Mesenchymal stem cell (in vitro differentiated cells and primary cell): ENCODE results near the gene DLL1.

Source experiments
- DNase-seq: peaks from one replicate; pipeline ENCODE4 v3.0.0-alpha.2; 2013
- H2AFZ ChIP-seq: one replicate; pipeline ENCODE4 v1.6.1; 2013; ENCODE audit warnings: low read depth, mild to moderate bottlenecking, control low read depth, inconsistent platforms, low read length, moderate library complexity
- H2AK5ac ChIP-seq: 2 replicates; pipeline ENCODE4 v1.6.1; 2013; ENCODE audit warnings: low read length, moderate library complexity, mild to moderate bottlenecking, inconsistent platforms; ENCODE audit not compliant: severe bottlenecking
- H2BK120ac ChIP-seq: one replicate; pipeline ENCODE4 v1.6.1; 2013; ENCODE audit warnings: low read depth, mild to moderate bottlenecking, inconsistent platforms, low read length, moderate library complexity
- H2BK12ac ChIP-seq, 2 experiments: one replicate each; pipeline ENCODE4 v1.6.1; 2013; ENCODE audit warnings: inconsistent platforms in 2 of 2, low read length in 2 of 2, mild to moderate bottlenecking in 2 of 2, moderate library complexity in 2 of 2, control low read depth in 1 of 2
- H2BK15ac ChIP-seq: one replicate; pipeline ENCODE4 v1.6.1; 2013; ENCODE audit warnings: mild to moderate bottlenecking, low read depth, inconsistent platforms; ENCODE audit not compliant: poor library complexity, severe bottlenecking
- H2BK5ac ChIP-seq: 2 replicates; pipeline ENCODE4 v1.6.1; 2013; ENCODE audit warnings: low read depth, mild to moderate bottlenecking, low read length, control low read depth, inconsistent platforms; ENCODE audit not compliant: poor library complexity, severe bottlenecking
- H3K14ac ChIP-seq, 2 experiments: one replicate each; pipeline ENCODE4 v1.6.1; 2013; ENCODE audit warnings: inconsistent platforms in 2 of 2, low read length in 2 of 2, control low read depth in 1 of 2, mild to moderate bottlenecking in 1 of 2, moderate library complexity in 1 of 2
- H3K18ac ChIP-seq, 2 experiments: one replicate each; pipeline ENCODE4 v1.6.1; 2013; ENCODE audit warnings: inconsistent platforms in 2 of 2, low read length in 2 of 2, control low read depth in 1 of 2, low read depth in 1 of 2, mild to moderate bottlenecking in 1 of 2
- H3K23ac ChIP-seq, 2 experiments: one replicate each; pipeline ENCODE4 v1.6.1; 2013; ENCODE audit warnings: inconsistent platforms in 2 of 2, low read length in 2 of 2, mild to moderate bottlenecking in 2 of 2, moderate library complexity in 2 of 2, control low read depth in 1 of 2
- H3K27ac ChIP-seq: 2 replicates; pipeline ENCODE4 v1.5.1; 2013; ENCODE audit warnings: mild to moderate bottlenecking, moderate library complexity, low read length, control low read depth, inconsistent platforms; ENCODE audit not compliant: poor library complexity, severe bottlenecking
- H3K27me3 ChIP-seq, 2 experiments: 2 replicates each; pipeline versions ENCODE4 v1.6.1 to v1.7.0; 2013; ENCODE audit warnings: low read length in 2 of 2, mild to moderate bottlenecking in 2 of 2, moderate library complexity in 2 of 2, control low read depth in 1 of 2, inconsistent platforms in 1 of 2; ENCODE audit not compliant: control insufficient read depth in 1 of 2, insufficient read depth in 1 of 2
- H3K36me3 ChIP-seq, 2 experiments: 2 replicates each; pipeline versions ENCODE4 v1.6.1 to v1.7.0; 2013; ENCODE audit warnings: low read length in 2 of 2, control low read depth in 1 of 2, inconsistent platforms in 1 of 2, low read depth in 1 of 2, mild to moderate bottlenecking in 1 of 2; ENCODE audit not compliant: insufficient read depth in 2 of 2, control insufficient read depth in 1 of 2
- H3K4ac ChIP-seq, 2 experiments: one replicate each; pipeline ENCODE4 v1.6.1; 2013; ENCODE audit warnings: inconsistent platforms in 2 of 2, low read length in 2 of 2, mild to moderate bottlenecking in 2 of 2, moderate library complexity in 2 of 2, control low read depth in 1 of 2, low read depth in 1 of 2
- H3K4me1 ChIP-seq: 2 replicates; pipeline ENCODE4 v1.6.1; 2013; ENCODE audit warnings: low read depth, low read length, control low read depth; ENCODE audit not compliant: control insufficient read depth, insufficient read depth
- H3K4me2 ChIP-seq: 2 replicates; pipeline ENCODE4 v1.6.1; 2013; ENCODE audit warnings: low read length, mild to moderate bottlenecking, inconsistent platforms; ENCODE audit not compliant: poor library complexity, severe bottlenecking
- H3K4me3 ChIP-seq, 2 experiments: 2 replicates each; pipeline versions ENCODE4 v1.5.1 to v1.7.0; 2013; ENCODE audit warnings: low read length in 2 of 2, mild to moderate bottlenecking in 2 of 2, control low read depth in 1 of 2, low read depth in 1 of 2; ENCODE audit not compliant: insufficient read depth in 1 of 2
- H3K79me1 ChIP-seq: replicated peaks from 2 replicates; pipeline ENCODE4 v1.6.1; 2013; ENCODE audit warnings: mild to moderate bottlenecking, control low read depth, low read length, inconsistent platforms; ENCODE audit not compliant: poor library complexity, severe bottlenecking
- H3K9ac ChIP-seq: 2 replicates; pipeline ENCODE4 v1.7.0; 2013; ENCODE audit warnings: mild to moderate bottlenecking, low read length, moderate library complexity
- H3K9me3 ChIP-seq: 2 replicates; pipeline ENCODE4 v1.7.0; 2013; ENCODE audit warnings: mild to moderate bottlenecking, low read length; ENCODE audit not compliant: control insufficient read depth
- H4K8ac ChIP-seq: one replicate; pipeline ENCODE4 v1.6.1; 2013; ENCODE audit warnings: inconsistent platforms, mild to moderate bottlenecking, low read length, moderate library complexity
- H4K91ac ChIP-seq: one replicate; pipeline ENCODE4 v1.6.1; 2013; ENCODE audit warnings: mild to moderate bottlenecking, low read length, inconsistent platforms
- WGBS: methylation state at CpG from one replicate; pipeline ENCODE4 v1.1.7; 2013; ENCODE audit warnings: mixed read lengths; 5-methylcytosine and 5-hydroxymethylcytosine counted together

The DLL1 gene

DNA sequence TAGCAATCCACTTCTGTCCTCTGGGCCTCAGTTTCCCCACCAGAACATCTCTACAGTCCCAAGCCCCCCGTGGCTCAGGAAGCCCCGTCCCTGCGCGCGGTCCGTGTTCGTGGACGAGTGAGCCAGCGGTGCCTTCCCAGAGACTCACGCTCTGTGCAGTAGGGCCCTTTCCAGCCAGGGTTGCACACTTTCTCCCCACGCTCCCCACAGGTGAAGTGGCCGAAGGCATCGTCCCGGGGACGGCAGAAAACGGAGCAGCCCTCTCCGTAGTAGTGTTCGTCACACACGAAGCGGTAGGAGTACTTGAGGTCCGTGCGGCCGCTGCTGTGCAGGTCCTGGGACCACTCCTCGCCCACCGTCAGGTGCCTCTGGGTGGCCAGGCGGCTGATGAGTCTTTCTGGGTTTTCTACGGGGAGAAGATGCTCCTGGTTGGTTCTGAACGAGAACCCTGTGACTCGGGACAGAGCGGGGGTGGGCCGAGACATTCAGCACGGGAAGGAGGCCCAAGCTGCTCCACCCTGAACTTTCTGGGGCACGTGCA is 2.7 kb downstream of the DLL1 start:
- Histone ChIP-seq H3K4me2 (no peak overlapping the region), H4K8ac (no peak overlapping the region), H3K27ac (no peak overlapping the region), H2BK12ac (no peak overlapping the region), H2BK15ac (no peak overlapping the region), H3K27me3 (peaks cover 69 to 70% of the 10 kb centered on the region in 2 experiments), H3K4me3 (peak overlapping the region in 1 of 2 experiments; percentile 18), H3K14ac (no peak overlapping the region), H4K91ac (no peak overlapping the region), H3K9ac (no peak overlapping the region), H3K79me1 (no peaks in the 10 kb centered on the region), H3K4me1 (peaks cover 38% of the 10 kb centered on the region), H3K9me3 (no peaks in the 10 kb centered on the region), H3K18ac (no peak overlapping the region), H2BK5ac (no peak overlapping the region), H3K23ac (no peak overlapping the region), H2AK5ac (no peak overlapping the region), H2AFZ (no peak overlapping the region), H3K36me3 (peaks cover 0 to 8% of the 10 kb centered on the region in 2 experiments), H3K4ac (no peak overlapping the region), H2BK120ac (no peak overlapping the region)
- no peak for DNase-seq
- WGBS, result 80% methylated on average over 33 of the region's 33 CpGs

DNA sequence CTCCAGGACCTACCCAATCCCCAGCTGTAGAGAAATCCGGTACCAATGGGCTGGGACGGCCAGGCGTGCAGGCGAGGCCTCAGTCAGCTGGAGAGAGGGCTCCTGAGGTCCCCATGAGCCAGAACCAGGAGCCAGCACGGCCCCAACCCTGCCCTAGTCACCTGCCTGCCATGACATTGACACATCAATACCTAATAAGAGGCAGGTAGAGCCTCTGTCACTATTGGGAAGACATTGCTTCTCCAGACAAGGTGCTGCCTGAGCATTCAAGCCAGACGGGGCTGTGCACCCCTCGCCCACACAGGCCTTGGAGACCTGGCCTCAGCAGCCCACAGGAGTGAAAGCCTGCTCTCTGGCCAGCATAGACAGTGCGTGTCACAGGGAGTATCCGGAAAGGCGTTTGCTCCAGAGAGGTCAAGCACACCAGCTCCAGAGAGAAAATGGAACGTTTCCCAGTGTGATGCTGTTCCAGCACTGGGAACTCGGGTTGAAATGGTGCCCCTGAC is 3.5 kb downstream of the DLL1 start:
- Histone ChIP-seq H3K23ac (no peak overlapping the region), H3K27ac (no peak overlapping the region), H3K4me3 (peak overlapping the region in 1 of 2 experiments; percentile 18), H3K27me3 (peaks cover 61 to 63% of the 10 kb centered on the region in 2 experiments), H2BK5ac (no peak overlapping the region), H2AFZ (no peak overlapping the region), H3K79me1 (no peaks in the 10 kb centered on the region), H2BK120ac (no peak overlapping the region), H3K14ac (no peak overlapping the region), H3K9me3 (no peaks in the 10 kb centered on the region), H3K4me2 (no peak overlapping the region), H4K8ac (no peak overlapping the region), H2AK5ac (no peak overlapping the region), H3K4ac (no peak overlapping the region), H3K9ac (no peak overlapping the region), H3K18ac (no peak overlapping the region), H4K91ac (no peak overlapping the region), H2BK15ac (no peak overlapping the region), H3K4me1 (peaks cover 35% of the 10 kb centered on the region), H3K36me3 (peaks cover 0 to 8% of the 10 kb centered on the region in 2 experiments), H2BK12ac (no peak overlapping the region)
- DNase-seq, result no peak
- 81% methylated on average over 12 of the region's 12 CpGs for WGBS

DNA sequence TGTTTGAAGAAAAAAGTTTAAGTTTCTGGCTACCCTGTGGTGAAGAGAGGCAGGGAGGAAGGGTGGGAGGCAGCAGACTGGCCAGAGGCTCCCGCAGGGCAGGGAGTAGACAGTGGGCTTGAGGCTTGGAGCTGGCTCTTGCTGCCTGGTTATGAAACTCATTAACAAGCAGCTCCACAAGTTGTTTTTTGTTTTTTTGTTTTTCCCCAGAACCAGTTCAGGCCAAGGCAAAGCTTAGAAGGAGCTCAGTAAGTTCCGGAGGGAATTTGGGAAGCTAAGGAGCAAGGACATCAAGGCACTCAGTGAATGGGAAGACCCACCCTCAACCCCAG is 4.0 kb downstream of the DLL1 start:
- H2BK120ac ChIP-seq, result no peak overlapping the region
- H4K91ac ChIP-seq, result no peak overlapping the region
- peaks cover 31% of the 10 kb centered on the region for H3K4me1 ChIP-seq
- H3K36me3 ChIP-seq, result peaks cover 0 to 8% of the 10 kb centered on the region in 2 experiments
- no peak for DNase-seq
- H3K4me3 ChIP-seq, result no peak overlapping the region
- H2BK15ac ChIP-seq, result no peak overlapping the region
- no peaks in the 10 kb centered on the region for H3K79me1 ChIP-seq
- no peak overlapping the region for H3K4ac ChIP-seq
- H2BK5ac ChIP-seq, result no peak overlapping the region
- no peak overlapping the region for H2BK12ac ChIP-seq
- no peak overlapping the region for H2AK5ac ChIP-seq
- H3K27ac ChIP-seq, result no peak overlapping the region
- no peak overlapping the region for H4K8ac ChIP-seq
- no peaks in the 10 kb centered on the region for H3K9me3 ChIP-seq
- H2AFZ ChIP-seq, result no peak overlapping the region
- H3K4me2 ChIP-seq, result no peak overlapping the region
- no peak overlapping the region for H3K9ac ChIP-seq
- whole genome bisulfite sequencing, result 59% methylated on average over 2 of the region's 2 CpGs
- H3K18ac ChIP-seq, result no peak overlapping the region
- peaks cover 57 to 58% of the 10 kb centered on the region in 2 experiments for H3K27me3 ChIP-seq
- no peak overlapping the region for H3K14ac ChIP-seq
- no peak overlapping the region for H3K23ac ChIP-seq

DNA sequence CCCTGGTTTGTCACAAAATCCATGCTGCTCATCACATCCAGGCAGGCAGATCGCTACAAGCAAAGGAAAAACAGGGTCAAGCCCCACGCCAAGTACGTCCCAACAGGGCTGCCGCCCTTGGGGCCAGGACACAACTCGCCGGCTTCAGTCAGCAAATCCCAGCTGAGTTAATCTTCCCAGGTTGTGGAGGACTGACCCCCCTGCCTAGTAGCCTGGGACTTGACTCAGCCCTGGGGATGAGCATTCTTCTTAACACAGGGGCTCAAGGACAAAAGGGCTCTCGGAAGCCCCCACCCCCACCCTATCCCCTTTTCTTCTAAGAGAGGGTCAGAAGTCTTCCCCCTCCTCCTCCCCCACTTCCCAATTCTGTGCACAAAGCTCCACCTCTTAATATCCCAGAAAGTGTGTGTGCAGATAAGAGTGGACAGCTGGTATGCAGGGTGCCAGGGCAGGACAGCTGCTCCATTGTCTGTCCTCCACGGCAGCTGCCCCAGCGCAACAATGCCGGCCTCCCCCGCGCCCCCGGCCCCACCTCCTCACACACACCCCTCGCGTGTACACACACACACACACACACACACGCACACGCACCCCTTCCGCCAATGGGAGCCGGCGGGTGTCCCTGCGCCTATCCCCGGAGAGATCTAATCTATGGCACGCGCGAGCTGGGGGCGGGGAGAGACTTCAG is 4.5 kb downstream of the DLL1 start:
- 37% methylated on average over 18 of the region's 26 CpGs for WGBS
- Histone ChIP-seq H3K18ac (no peak overlapping the region), H3K79me1 (no peaks in the 10 kb centered on the region), H2BK5ac (no peak overlapping the region), H2AFZ (no peak overlapping the region), H2BK120ac (no peak overlapping the region), H2BK12ac (no peak overlapping the region), H3K23ac (no peak overlapping the region), H4K91ac (no peak overlapping the region), H3K4ac (no peak overlapping the region), H3K4me1 (peaks cover 26% of the 10 kb centered on the region), H3K9me3 (no peaks in the 10 kb centered on the region), H3K27me3 (peaks cover 52 to 53% of the 10 kb centered on the region in 2 experiments), H3K27ac (no peak overlapping the region), H3K36me3 (peaks cover 0 to 8% of the 10 kb centered on the region in 2 experiments), H3K4me2 (no peak overlapping the region), H2BK15ac (no peak overlapping the region), H3K4me3 (no peak overlapping the region), H3K9ac (no peak overlapping the region), H3K14ac (no peak overlapping the region), H2AK5ac (no peak overlapping the region), H4K8ac (no peak overlapping the region)
- no peak for DNase-seq
